Immature natural killer cell (primary cell): ENCODE measurements around the gene TAF1B. TPM values are rescaled to one million over a fixed set of nuclear protein-coding genes. Genes with fewer than 3 reads are reported as not detected.

Experiments
- DNase-seq, 3 donors: peaks; one replicate each; pipeline ENCODE4 v3.0.0; 2022; ENCODE audit warnings: mixed read lengths in 1 of 3
- H3K27ac Mint-ChIP-seq, 6 donors: one replicate each; pipeline ENCODE4 v1.8.0; 2020; ENCODE audit warnings: mixed read lengths in 6 of 6, mild to moderate bottlenecking in 5 of 6, inconsistent platforms in 4 of 6, moderate library complexity in 3 of 6
- H3K27me3 Mint-ChIP-seq, 3 donors: one replicate each; pipeline ENCODE4 v1.8.0; 2020 to 2021; ENCODE audit warnings: low read depth in 3 of 3, mild to moderate bottlenecking in 3 of 3, mixed read lengths in 3 of 3, moderate library complexity in 3 of 3, inconsistent platforms in 1 of 3
- H3K36me3 Mint-ChIP-seq, 3 donors: one replicate each; pipeline ENCODE4 v1.8.0; 2020; ENCODE audit warnings: mixed read lengths in 3 of 3, inconsistent platforms in 2 of 3, mild to moderate bottlenecking in 2 of 3
- H3K4me1 Mint-ChIP-seq, 2 donors: one replicate each; pipeline ENCODE4 v1.8.0; 2020; ENCODE audit warnings: inconsistent platforms in 2 of 2, mild to moderate bottlenecking in 2 of 2, mixed read lengths in 2 of 2, moderate library complexity in 1 of 2
- H3K4me3 Mint-ChIP-seq, 5 donors: one replicate each; pipeline ENCODE4 v1.8.0; 2020; ENCODE audit warnings: mild to moderate bottlenecking in 5 of 5, mixed read lengths in 5 of 5, inconsistent platforms in 3 of 5, moderate library complexity in 3 of 5
- H3K9me3 Mint-ChIP-seq, 6 donors: one replicate each; pipeline ENCODE4 v1.8.0; 2020; ENCODE audit warnings: mild to moderate bottlenecking in 6 of 6, mixed read lengths in 6 of 6, inconsistent platforms in 4 of 6, moderate library complexity in 3 of 6
- polyA plus RNA-seq, 3 donors: library from polyadenylated mRNA; unstranded; fragments of 300-500 nt; fragmentation: Illumina TruSeq; gene quantifications; one replicate each; pipeline ENCODE4 v1.2.3, GENCODE V29; 2021

TAF1B gene
- polyA plus RNA-seq, 3 donors from 2014 or later = 8.7 to 21.8 (median 10.2) TPM

GRCh38 chr2:9803023-9803805 is 40.1 kb upstream of the TAF1B start:
- Mint-ChIP-seq H3K4me3 (no peak overlapping the region), H3K4me1 (peaks cover 32 to 33% of the 10 kb centered on the region in 2 donors), H3K27me3 (peaks cover 0 to 2% (median 0%) of the 10 kb centered on the region in 3 donors), H3K36me3 (no peaks in the 10 kb centered on the region), H3K27ac (peak overlapping the region in 1 of 6 donors; percentile 30), H3K9me3 (no peaks in the 10 kb centered on the region)
- DNase-seq = no peak

GRCh38 chr2:9805435-9806297 is 37.6 kb upstream of the TAF1B start:
- no peak overlapping the region for H3K4me3 Mint-ChIP-seq
- peaks cover 8 to 9% of the 10 kb centered on the region in 2 donors for H3K4me1 Mint-ChIP-seq
- H3K27ac Mint-ChIP-seq = no peak overlapping the region
- H3K36me3 Mint-ChIP-seq = no peaks in the 10 kb centered on the region
- H3K9me3 Mint-ChIP-seq = no peaks in the 10 kb centered on the region
- DNase-seq = no peak
- H3K27me3 Mint-ChIP-seq = peaks cover 0 to 2% (median 0%) of the 10 kb centered on the region in 3 donors

- Mint-ChIP-seq H3K27ac (no peak overlapping the region), H3K36me3 (no peaks in the 10 kb centered on the region), H3K4me1 (peaks cover 4% of the 10 kb centered on the region in 2 donors), H3K9me3 (no peaks in the 10 kb centered on the region), H3K4me3 (no peak overlapping the region), H3K27me3 (peaks cover 0 to 2% (median 0%) of the 10 kb centered on the region in 3 donors)
- no peak for DNase-seq
Observed at GRCh38 chr2:9806298-9806610, 37.0 kb upstream of the TAF1B start.

GRCh38 chr2:9806656-9807055 is 36.6 kb upstream of the TAF1B start:
- H3K4me3 Mint-ChIP-seq = no peak overlapping the region
- no peaks in the 10 kb centered on the region for H3K36me3 Mint-ChIP-seq
- no peak for DNase-seq
- H3K27me3 Mint-ChIP-seq = peaks cover 0 to 2% (median 0%) of the 10 kb centered on the region in 3 donors
- no peak overlapping the region for H3K27ac Mint-ChIP-seq
- H3K9me3 Mint-ChIP-seq = no peaks in the 10 kb centered on the region
- H3K4me1 Mint-ChIP-seq = no peaks in the 10 kb centered on the region

GRCh38 chr2:9807056-9807455 is 36.2 kb upstream of the TAF1B start:
- Mint-ChIP-seq H3K4me1 (no peaks in the 10 kb centered on the region), H3K4me3 (no peak overlapping the region), H3K9me3 (no peaks in the 10 kb centered on the region), H3K36me3 (no peaks in the 10 kb centered on the region), H3K27ac (no peak overlapping the region), H3K27me3 (peaks cover 0 to 2% (median 0%) of the 10 kb centered on the region in 3 donors)
- no peak for DNase-seq

GRCh38 chr2:9807555-9808305 is 35.5 kb upstream of the TAF1B start:
- DNase-seq = no peak

GRCh38 chr2:9808334-9809063 is 34.8 kb upstream of the TAF1B start:
- no peak for DNase-seq
- H3K27me3 Mint-ChIP-seq = peaks cover 0 to 2% (median 0%) of the 10 kb centered on the region in 3 donors
- no peak overlapping the region for H3K27ac Mint-ChIP-seq
- peaks cover 0 to under 1% of the 10 kb centered on the region in 2 donors for H3K4me1 Mint-ChIP-seq
- no peak overlapping the region for H3K4me3 Mint-ChIP-seq
- H3K9me3 Mint-ChIP-seq = no peaks in the 10 kb centered on the region
- no peaks in the 10 kb centered on the region for H3K36me3 Mint-ChIP-seq

More at GRCh38 chr2:9807555-9808305, 35.5 kb upstream of the TAF1B start:
- no peaks in the 10 kb centered on the region for H3K9me3 Mint-ChIP-seq
- no peak overlapping the region for H3K4me3 Mint-ChIP-seq
- no peaks in the 10 kb centered on the region for H3K4me1 Mint-ChIP-seq
- no peaks in the 10 kb centered on the region for H3K36me3 Mint-ChIP-seq
- H3K27ac Mint-ChIP-seq = no peak overlapping the region
- peaks cover 0 to 2% (median 0%) of the 10 kb centered on the region in 3 donors for H3K27me3 Mint-ChIP-seq

GRCh38 chr2:9809064-9809356 is 34.3 kb upstream of the TAF1B start:
- Mint-ChIP-seq H3K9me3 (no peaks in the 10 kb centered on the region), H3K4me3 (no peak overlapping the region), H3K4me1 (peaks cover 3 to 5% of the 10 kb centered on the region in 2 donors), H3K36me3 (no peaks in the 10 kb centered on the region), H3K27ac (no peak overlapping the region), H3K27me3 (peaks cover 0 to 2% (median 2%) of the 10 kb centered on the region in 3 donors)
- no peak for DNase-seq

GRCh38 chr2:9809448-9810088 is 33.7 kb upstream of the TAF1B start:
- Mint-ChIP-seq H3K36me3 (no peaks in the 10 kb centered on the region), H3K9me3 (no peaks in the 10 kb centered on the region), H3K27me3 (peaks cover 0 to 2% (median 2%) of the 10 kb centered on the region in 3 donors), H3K4me1 (peaks cover 3 to 8% of the 10 kb centered on the region in 2 donors), H3K4me3 (no peak overlapping the region), H3K27ac (no peak overlapping the region)
- DNase-seq = no peak

- Mint-ChIP-seq H3K27me3 (peaks cover 0 to 2% (median 2%) of the 10 kb centered on the region in 3 donors), H3K4me3 (no peak overlapping the region), H3K9me3 (no peaks in the 10 kb centered on the region)
Observed at GRCh38 chr2:9811216-9811615, 32.1 kb upstream of the TAF1B start.

GRCh38 chr2:9811679-9812511 is 31.4 kb upstream of the TAF1B start:
- H3K36me3 Mint-ChIP-seq = no peaks in the 10 kb centered on the region
- no peaks in the 10 kb centered on the region for H3K9me3 Mint-ChIP-seq
- peaks cover 1 to 2% (median 2%) of the 10 kb centered on the region in 3 donors for H3K27me3 Mint-ChIP-seq
- peaks cover 3 to 16% of the 10 kb centered on the region in 2 donors for H3K4me1 Mint-ChIP-seq
- H3K4me3 Mint-ChIP-seq = no peak overlapping the region
- no peak overlapping the region for H3K27ac Mint-ChIP-seq
- no peak for DNase-seq

More at GRCh38 chr2:9811216-9811615, 32.1 kb upstream of the TAF1B start:
- Mint-ChIP-seq H3K27ac (no peak overlapping the region), H3K4me1 (peaks cover 3 to 13% of the 10 kb centered on the region in 2 donors), H3K36me3 (no peaks in the 10 kb centered on the region)
- DNase-seq = no peak

GRCh38 chr2:9812945-9813311 is 30.3 kb upstream of the TAF1B start:
- H3K27me3 Mint-ChIP-seq = peaks cover 0 to 2% (median 2%) of the 10 kb centered on the region in 3 donors
- no peaks in the 10 kb centered on the region for H3K9me3 Mint-ChIP-seq
- H3K4me1 Mint-ChIP-seq = peaks cover 3 to 16% of the 10 kb centered on the region in 2 donors
- no peak for DNase-seq
- H3K27ac Mint-ChIP-seq = no peak overlapping the region
- H3K36me3 Mint-ChIP-seq = no peaks in the 10 kb centered on the region
- H3K4me3 Mint-ChIP-seq = peak overlapping the region in 1 of 5 donors; percentile 9
